ENCODE data around the gene ARID3B. TPM values are rescaled to one million over a fixed set of nuclear protein-coding genes. Genes with fewer than 3 reads are reported as not detected.

The ARID3B gene
- polyA plus RNA-seq, 2 donors: 2.6 to 5.0 TPM

DNA sequence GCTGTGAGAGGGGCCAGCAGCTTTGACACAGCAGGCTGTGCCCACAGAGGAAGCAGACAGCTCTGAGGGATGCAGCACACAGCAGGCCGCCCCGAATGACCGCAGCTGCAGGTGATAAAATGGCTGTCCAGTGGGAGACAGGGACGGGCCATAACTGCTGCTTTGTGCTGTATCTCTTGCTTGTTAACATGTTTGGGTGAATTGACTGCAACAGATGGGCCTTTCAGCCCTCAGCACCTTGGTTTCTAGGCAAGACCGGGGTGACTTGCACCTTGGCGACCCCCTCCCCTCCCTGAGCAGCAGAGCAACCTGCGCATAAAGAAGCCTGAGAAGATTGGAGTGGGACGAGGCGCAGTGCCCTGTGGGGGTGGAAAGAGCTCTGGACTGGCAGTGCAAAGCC lies 38.0 kb downstream of the ARID3B start:
- no peak overlapping the region for H3K4me3 ChIP-seq (ENCODE audit: low read depth in 1 of 2, low read length in 2 of 2)
- peaks cover 0 to 16% of the 10 kb centered on the region in 2 donors for H3K36me3 ChIP-seq (ENCODE audit: control insufficient read depth in 2 of 2, insufficient read depth in 2 of 2, low read length in 1 of 2)
- H3K27ac ChIP-seq (ENCODE audit: low read depth in 2 of 2, low read length in 1 of 2): no peak overlapping the region
- no peaks in the 10 kb centered on the region for H3K9me3 ChIP-seq (ENCODE audit: control insufficient read depth in 2 of 2, insufficient read depth in 1 of 2, low read depth in 1 of 2, low read length in 1 of 2)
- WGBS, 2 donors: 94 to 97% methylated on average over 9 of the region's 9 CpGs
- no peaks in the 10 kb centered on the region for H3K27me3 ChIP-seq (ENCODE audit: control insufficient read depth in 1 of 2, insufficient read depth in 2 of 2, low read length in 2 of 2)
- peaks cover 0 to 4% of the 10 kb centered on the region in 2 donors for H3K4me1 ChIP-seq (ENCODE audit: control insufficient read depth in 2 of 2, insufficient read depth in 2 of 2, low read length in 1 of 2)

DNA sequence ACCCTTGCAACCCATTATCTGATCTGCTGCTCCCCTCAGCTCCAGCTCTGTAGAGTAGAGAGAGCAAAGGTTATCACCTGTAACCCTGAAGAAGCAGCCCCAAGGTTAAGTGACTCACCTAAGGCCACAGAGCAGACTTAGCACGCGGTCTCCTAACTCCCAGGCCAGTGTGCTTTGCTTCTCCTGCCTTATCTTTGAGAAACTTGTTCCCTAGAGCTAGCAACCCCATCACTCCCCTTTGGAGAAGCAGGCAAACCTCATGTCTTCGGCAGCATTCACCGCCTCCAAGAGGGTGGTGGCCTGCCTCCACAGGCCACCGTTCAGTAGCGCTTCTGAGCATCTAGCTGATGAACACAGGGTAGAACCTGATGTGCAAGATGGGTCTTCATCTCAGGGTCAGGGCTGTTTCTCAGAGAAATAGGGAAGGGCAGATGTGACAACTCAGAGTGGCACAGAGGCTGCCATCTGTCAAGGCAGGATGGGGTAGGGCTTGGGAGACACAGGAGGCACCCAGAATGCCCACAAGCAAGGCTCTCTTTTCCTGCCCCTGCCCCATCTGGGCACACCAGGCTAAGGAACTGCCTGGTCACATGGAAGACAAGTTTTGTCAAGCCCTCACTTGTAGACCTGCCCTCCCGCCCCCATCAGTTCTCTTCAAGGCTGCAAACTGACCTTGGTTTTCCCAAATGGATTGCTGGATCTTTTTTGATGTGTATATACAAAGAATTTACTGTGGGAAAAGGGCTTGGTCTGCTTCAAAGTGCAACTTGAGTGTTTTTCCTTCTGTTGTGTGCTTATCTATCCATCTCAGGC lies 39.7 kb downstream of the ARID3B start:
- 92 to 96% methylated on average over 7 of the region's 7 CpGs for WGBS, 2 donors
- H3K36me3 ChIP-seq (ENCODE audit: control insufficient read depth in 2 of 2, insufficient read depth in 2 of 2, low read length in 1 of 2): peaks cover 0 to 14% of the 10 kb centered on the region in 2 donors

DNA sequence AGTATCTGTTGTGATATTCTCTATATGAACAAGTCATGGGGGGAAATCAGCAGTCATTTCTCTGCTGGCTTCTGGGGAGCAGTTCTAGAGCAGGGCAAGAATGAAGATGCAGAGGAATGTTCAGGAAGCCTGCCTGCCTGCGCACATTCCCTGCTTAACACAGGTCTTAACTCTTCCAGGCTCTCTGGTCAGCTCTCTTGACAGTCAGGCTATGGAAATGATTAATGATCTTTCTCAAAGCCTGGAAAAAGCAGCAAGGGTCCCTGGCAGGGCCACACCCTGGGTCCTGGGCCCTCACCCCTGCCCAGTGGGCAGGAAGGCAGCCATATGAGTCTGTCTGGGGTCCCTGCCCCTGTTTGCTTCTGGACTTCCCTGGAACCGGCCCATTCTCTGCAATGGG lies 43.2 kb downstream of the ARID3B start:
- no peak overlapping the region for H3K27ac ChIP-seq (ENCODE audit: low read depth in 2 of 2, low read length in 1 of 2)
- no peaks in the 10 kb centered on the region for H3K27me3 ChIP-seq (ENCODE audit: control insufficient read depth in 1 of 2, insufficient read depth in 2 of 2, low read length in 2 of 2)
- peaks cover 0 to 1% of the 10 kb centered on the region in 2 donors for H3K36me3 ChIP-seq (ENCODE audit: control insufficient read depth in 2 of 2, insufficient read depth in 2 of 2, low read length in 1 of 2)
- no peak overlapping the region for H3K4me3 ChIP-seq (ENCODE audit: low read depth in 1 of 2, low read length in 2 of 2)
- WGBS, 2 donors: 79 to 88% methylated on average over 2 of the region's 2 CpGs
- peaks cover 4 to 5% of the 10 kb centered on the region in 2 donors for H3K4me1 ChIP-seq (ENCODE audit: control insufficient read depth in 2 of 2, insufficient read depth in 2 of 2, low read length in 1 of 2)
- H3K9me3 ChIP-seq (ENCODE audit: control insufficient read depth in 2 of 2, insufficient read depth in 1 of 2, low read depth in 1 of 2, low read length in 1 of 2): no peaks in the 10 kb centered on the region

More for the DNA sequence above, 39.7 kb downstream of the ARID3B start:
- H3K27me3 ChIP-seq (ENCODE audit: control insufficient read depth in 1 of 2, insufficient read depth in 2 of 2, low read length in 2 of 2): no peaks in the 10 kb centered on the region
- no peak overlapping the region for H3K4me3 ChIP-seq (ENCODE audit: low read depth in 1 of 2, low read length in 2 of 2)
- no peaks in the 10 kb centered on the region for H3K9me3 ChIP-seq (ENCODE audit: control insufficient read depth in 2 of 2, insufficient read depth in 1 of 2, low read depth in 1 of 2, low read length in 1 of 2)
- H3K4me1 ChIP-seq (ENCODE audit: control insufficient read depth in 2 of 2, insufficient read depth in 2 of 2, low read length in 1 of 2): peaks cover 0 to 4% of the 10 kb centered on the region in 2 donors
- no peak overlapping the region for H3K27ac ChIP-seq (ENCODE audit: low read depth in 2 of 2, low read length in 1 of 2)

DNA sequence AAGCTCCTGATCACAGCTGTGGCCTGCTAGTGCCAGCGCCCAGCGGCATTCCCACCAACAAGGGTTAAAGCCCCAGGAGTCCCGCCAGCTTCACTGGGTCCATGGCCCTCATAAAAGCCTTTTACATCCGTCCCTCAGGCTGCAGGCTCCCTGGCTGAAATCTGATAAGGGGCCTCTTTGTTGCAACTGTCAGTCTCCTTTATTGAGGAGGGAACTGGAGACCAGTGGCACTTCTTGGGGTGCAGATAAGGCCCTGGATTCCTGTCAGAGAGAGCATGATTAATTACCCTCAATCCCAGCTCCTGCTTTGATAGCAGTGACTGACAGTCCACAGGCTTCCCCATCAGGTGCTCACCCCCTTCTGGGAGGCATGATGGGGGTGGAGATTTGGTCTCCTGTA lies 43.8 kb downstream of the ARID3B start:
- H3K36me3 ChIP-seq (ENCODE audit: control insufficient read depth in 2 of 2, insufficient read depth in 2 of 2, low read length in 1 of 2): no peaks in the 10 kb centered on the region
- no peak overlapping the region for H3K27ac ChIP-seq (ENCODE audit: low read depth in 2 of 2, low read length in 1 of 2)
- no peak overlapping the region for H3K4me3 ChIP-seq (ENCODE audit: low read depth in 1 of 2, low read length in 2 of 2)
- peaks cover 4 to 5% of the 10 kb centered on the region in 2 donors for H3K4me1 ChIP-seq (ENCODE audit: control insufficient read depth in 2 of 2, insufficient read depth in 2 of 2, low read length in 1 of 2)
- H3K9me3 ChIP-seq (ENCODE audit: control insufficient read depth in 2 of 2, insufficient read depth in 1 of 2, low read depth in 1 of 2, low read length in 1 of 2): no peaks in the 10 kb centered on the region
- 86 to 87% methylated on average over 4 of the region's 4 CpGs for WGBS, 2 donors
- H3K27me3 ChIP-seq (ENCODE audit: control insufficient read depth in 1 of 2, insufficient read depth in 2 of 2, low read length in 2 of 2): no peaks in the 10 kb centered on the region

DNA sequence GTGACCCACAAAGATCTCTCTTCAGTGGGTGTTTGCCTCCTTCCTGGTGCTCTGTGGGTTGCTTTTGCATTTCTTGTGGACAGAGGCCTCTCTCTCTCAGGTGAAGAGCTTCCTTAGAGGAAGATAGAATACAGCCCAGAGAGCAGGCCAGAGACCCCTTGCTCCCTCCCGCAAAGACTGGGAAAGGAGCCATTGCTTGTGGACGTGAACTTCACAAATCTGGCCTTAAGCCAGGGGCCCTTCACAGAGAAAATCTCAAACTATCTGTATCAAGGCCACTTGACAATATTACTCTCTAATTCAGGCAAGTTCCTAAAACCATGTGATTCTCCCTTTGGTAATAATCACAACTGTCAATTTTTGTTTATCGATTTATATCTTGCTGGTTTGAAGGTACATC lies 44.2 kb downstream of the ARID3B start:
- Histone ChIP-seq H3K9me3 (ENCODE audit: control insufficient read depth in 2 of 2, insufficient read depth in 1 of 2, low read depth in 1 of 2, low read length in 1 of 2) (no peaks in the 10 kb centered on the region), H3K27me3 (ENCODE audit: control insufficient read depth in 1 of 2, insufficient read depth in 2 of 2, low read length in 2 of 2) (no peaks in the 10 kb centered on the region), H3K36me3 (ENCODE audit: control insufficient read depth in 2 of 2, insufficient read depth in 2 of 2, low read length in 1 of 2) (no peaks in the 10 kb centered on the region), H3K4me3 (ENCODE audit: low read depth in 1 of 2, low read length in 2 of 2) (no peak overlapping the region), H3K27ac (ENCODE audit: low read depth in 2 of 2, low read length in 1 of 2) (no peak overlapping the region), H3K4me1 (ENCODE audit: control insufficient read depth in 2 of 2, insufficient read depth in 2 of 2, low read length in 1 of 2) (peaks cover 4 to 5% of the 10 kb centered on the region in 2 donors)
- 58 to 59% methylated on average over 3 of the region's 3 CpGs for WGBS, 2 donors

DNA sequence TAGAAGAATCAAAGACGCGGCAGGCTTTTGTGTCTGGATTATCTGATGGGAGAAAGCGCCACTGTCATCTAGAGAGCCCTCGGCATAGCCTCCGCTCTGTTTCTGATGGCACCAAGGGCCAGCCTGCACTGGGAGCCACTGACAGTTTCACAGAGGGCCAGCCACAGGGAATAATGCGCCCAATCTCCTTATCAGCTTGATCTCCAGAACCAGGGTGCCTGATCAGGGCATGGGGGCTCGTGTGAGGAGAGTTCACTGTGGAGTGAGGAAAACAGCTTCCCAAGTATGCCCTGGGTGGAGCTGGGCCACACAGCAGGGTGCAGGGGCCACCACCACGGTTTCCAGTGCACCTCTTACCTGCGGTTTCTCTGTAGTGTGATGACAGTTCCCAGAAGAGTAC lies 44.8 kb downstream of the ARID3B start:
- H3K36me3 ChIP-seq (ENCODE audit: control insufficient read depth in 2 of 2, insufficient read depth in 2 of 2, low read length in 1 of 2): no peaks in the 10 kb centered on the region
- WGBS, 2 donors: 93 to 94% methylated on average over 9 of the region's 9 CpGs
- H3K4me1 ChIP-seq (ENCODE audit: control insufficient read depth in 2 of 2, insufficient read depth in 2 of 2, low read length in 1 of 2): peaks cover 0 to 5% of the 10 kb centered on the region in 2 donors
- no peak overlapping the region for H3K27ac ChIP-seq (ENCODE audit: low read depth in 2 of 2, low read length in 1 of 2)
- no peaks in the 10 kb centered on the region for H3K9me3 ChIP-seq (ENCODE audit: control insufficient read depth in 2 of 2, insufficient read depth in 1 of 2, low read depth in 1 of 2, low read length in 1 of 2)
- H3K27me3 ChIP-seq (ENCODE audit: control insufficient read depth in 1 of 2, insufficient read depth in 2 of 2, low read length in 2 of 2): no peaks in the 10 kb centered on the region
- H3K4me3 ChIP-seq (ENCODE audit: low read depth in 1 of 2, low read length in 2 of 2): no peak overlapping the region

DNA sequence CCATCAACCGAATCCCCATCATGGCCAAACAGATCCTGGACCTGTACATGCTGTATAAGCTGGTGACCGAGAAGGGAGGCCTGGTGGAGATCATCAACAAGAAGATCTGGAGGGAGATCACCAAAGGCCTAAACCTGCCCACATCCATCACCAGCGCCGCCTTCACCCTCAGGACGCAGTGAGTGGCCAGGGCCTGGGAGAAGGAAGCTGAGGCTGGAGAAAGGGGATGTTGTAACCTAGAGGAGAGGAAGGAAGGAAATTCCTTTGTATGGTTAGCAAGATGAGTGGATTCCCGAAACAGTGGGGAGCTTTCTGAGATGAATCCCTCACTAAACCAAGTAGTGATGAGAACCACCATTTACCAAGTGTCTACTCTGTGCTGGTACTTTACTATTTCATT lies 48.8 kb downstream of the ARID3B start:
- peaks cover 6 to 27% of the 10 kb centered on the region in 2 donors for H3K36me3 ChIP-seq (ENCODE audit: control insufficient read depth in 2 of 2, insufficient read depth in 2 of 2, low read length in 1 of 2)
- no peak overlapping the region for H3K27ac ChIP-seq (ENCODE audit: low read depth in 2 of 2, low read length in 1 of 2)
- H3K4me3 ChIP-seq (ENCODE audit: low read depth in 1 of 2, low read length in 2 of 2): no peak overlapping the region
- WGBS, 2 donors: 92 to 93% methylated on average over 6 of the region's 6 CpGs
- no peaks in the 10 kb centered on the region for H3K27me3 ChIP-seq (ENCODE audit: control insufficient read depth in 1 of 2, insufficient read depth in 2 of 2, low read length in 2 of 2)
- H3K9me3 ChIP-seq (ENCODE audit: control insufficient read depth in 2 of 2, insufficient read depth in 1 of 2, low read depth in 1 of 2, low read length in 1 of 2): no peaks in the 10 kb centered on the region
- H3K4me1 ChIP-seq (ENCODE audit: control insufficient read depth in 2 of 2, insufficient read depth in 2 of 2, low read length in 1 of 2): peaks cover 0 to 5% of the 10 kb centered on the region in 2 donors

DNA sequence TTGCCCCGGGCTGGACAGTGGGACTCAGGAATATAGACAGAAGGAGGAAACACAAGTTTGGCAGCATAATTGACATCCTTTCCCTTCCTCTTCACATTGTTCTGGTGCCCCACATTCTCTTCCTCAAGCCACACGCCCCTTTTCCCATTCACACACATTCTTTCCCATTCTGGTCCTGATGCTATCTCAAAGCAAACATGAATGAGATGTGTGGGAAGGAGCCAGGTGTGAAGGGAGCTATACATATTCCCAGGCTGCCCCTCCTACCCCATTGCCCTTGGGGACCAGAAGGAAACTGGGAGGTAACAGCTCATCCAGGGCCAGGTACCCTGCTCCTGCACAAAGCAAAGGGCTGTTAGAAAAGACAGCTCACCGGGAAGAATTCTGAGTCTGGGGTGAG lies 51.2 kb downstream of the ARID3B start:
- Histone ChIP-seq H3K4me3 (ENCODE audit: low read depth in 1 of 2, low read length in 2 of 2) (no peak overlapping the region), H3K27ac (ENCODE audit: low read depth in 2 of 2, low read length in 1 of 2) (no peak overlapping the region), H3K36me3 (ENCODE audit: control insufficient read depth in 2 of 2, insufficient read depth in 2 of 2, low read length in 1 of 2) (peaks cover 6 to 32% of the 10 kb centered on the region in 2 donors), H3K27me3 (ENCODE audit: control insufficient read depth in 1 of 2, insufficient read depth in 2 of 2, low read length in 2 of 2) (no peaks in the 10 kb centered on the region), H3K4me1 (ENCODE audit: control insufficient read depth in 2 of 2, insufficient read depth in 2 of 2, low read length in 1 of 2) (peaks cover 0 to 5% of the 10 kb centered on the region in 2 donors), H3K9me3 (ENCODE audit: control insufficient read depth in 2 of 2, insufficient read depth in 1 of 2, low read depth in 1 of 2, low read length in 1 of 2) (no peaks in the 10 kb centered on the region)
- WGBS, 2 donors: 64 to 86% methylated on average over 3 of the region's 3 CpGs

DNA sequence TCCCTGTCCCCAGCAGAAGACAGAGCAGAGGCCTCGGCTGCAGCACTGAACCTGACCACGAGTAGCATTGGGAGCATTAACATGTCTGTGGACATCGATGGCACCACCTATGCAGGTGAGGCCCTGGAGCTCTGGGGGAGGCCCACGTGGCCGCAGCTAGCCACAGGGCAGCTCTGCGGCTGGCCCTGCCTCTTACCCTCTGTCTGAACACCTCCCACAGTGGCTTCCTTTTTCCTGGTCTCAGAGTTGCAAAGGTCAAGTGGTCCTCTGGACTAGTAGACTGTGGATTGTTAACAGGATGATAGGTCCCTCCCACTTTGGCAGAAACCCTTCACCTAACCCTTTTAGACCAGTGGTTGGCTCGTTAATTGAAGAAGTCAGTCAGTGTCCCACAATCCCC lies 52.1 kb downstream of the ARID3B start:
- peaks cover 6 to 32% of the 10 kb centered on the region in 2 donors for H3K36me3 ChIP-seq (ENCODE audit: control insufficient read depth in 2 of 2, insufficient read depth in 2 of 2, low read length in 1 of 2)
- H3K4me1 ChIP-seq (ENCODE audit: control insufficient read depth in 2 of 2, insufficient read depth in 2 of 2, low read length in 1 of 2): peaks cover 0 to 5% of the 10 kb centered on the region in 2 donors
- 84 to 93% methylated on average over 7 of the region's 7 CpGs for whole genome bisulfite sequencing, 2 donors
- no peak overlapping the region for H3K27ac ChIP-seq (ENCODE audit: low read depth in 2 of 2, low read length in 1 of 2)
- no peak overlapping the region for H3K4me3 ChIP-seq (ENCODE audit: low read depth in 1 of 2, low read length in 2 of 2)
- no peaks in the 10 kb centered on the region for H3K27me3 ChIP-seq (ENCODE audit: control insufficient read depth in 1 of 2, insufficient read depth in 2 of 2, low read length in 2 of 2)
- no peaks in the 10 kb centered on the region for H3K9me3 ChIP-seq (ENCODE audit: control insufficient read depth in 2 of 2, insufficient read depth in 1 of 2, low read depth in 1 of 2, low read length in 1 of 2)

DNA sequence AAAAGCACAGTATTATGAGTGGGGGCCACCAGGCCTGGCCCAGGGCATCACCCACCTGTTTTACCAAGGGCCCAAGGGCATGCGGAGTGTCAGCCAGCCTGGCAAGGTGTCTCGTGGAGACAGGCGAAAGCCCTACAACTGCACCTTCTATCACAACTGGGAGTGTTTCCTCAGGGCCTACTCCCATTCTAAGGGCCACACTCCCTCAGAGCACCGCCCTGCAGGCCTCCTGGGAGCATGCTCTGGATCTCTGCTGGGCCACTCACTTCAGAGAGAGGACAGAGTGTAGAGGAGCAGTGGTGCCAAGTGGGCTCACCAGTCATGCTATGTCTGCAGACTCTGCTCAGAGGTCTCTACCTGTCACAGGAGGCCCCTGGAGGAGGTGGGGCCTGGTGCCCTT lies 53.4 kb downstream of the ARID3B start:
- peaks cover 6 to 32% of the 10 kb centered on the region in 2 donors for H3K36me3 ChIP-seq (ENCODE audit: control insufficient read depth in 2 of 2, insufficient read depth in 2 of 2, low read length in 1 of 2)
- H3K9me3 ChIP-seq (ENCODE audit: control insufficient read depth in 2 of 2, insufficient read depth in 1 of 2, low read depth in 1 of 2, low read length in 1 of 2): no peaks in the 10 kb centered on the region
- no peaks in the 10 kb centered on the region for H3K27me3 ChIP-seq (ENCODE audit: control insufficient read depth in 1 of 2, insufficient read depth in 2 of 2, low read length in 2 of 2)
- 86 to 90% methylated on average over 4 of the region's 4 CpGs for WGBS, 2 donors
- H3K4me3 ChIP-seq (ENCODE audit: low read depth in 1 of 2, low read length in 2 of 2): no peak overlapping the region
- H3K27ac ChIP-seq (ENCODE audit: low read depth in 2 of 2, low read length in 1 of 2): no peak overlapping the region
- H3K4me1 ChIP-seq (ENCODE audit: control insufficient read depth in 2 of 2, insufficient read depth in 2 of 2, low read length in 1 of 2): peaks cover 4 to 6% of the 10 kb centered on the region in 2 donors

Data from esophagus (tissue), 2 donors.